IMR-90 (cell line): ENCODE results near the gene CAMK4. TPM values are rescaled to one million over a fixed set of nuclear protein-coding genes. Genes with fewer than 3 reads are reported as not detected.

Experiments
- ATAC-seq: fragments of 200-7000 bp; cut with Tn5 transposase; 2 replicates; pipeline ENCODE4 v1.9.1; 2020; ENCODE audit warnings: low read depth, mild to moderate bottlenecking, moderate library complexity
- BruUV-seq: library from RNA; stranded (reverse); fragments of 400-500 nt; replicated peaks from 2 replicates; lab custom pipeline; 2021; lab: Mats Ljungman, UMichigan
- CTCF ChIA-PET: fragments of 300-600 bp; formaldehyde crosslinking; extraction: SDS; loops from one replicate; lab custom pipeline; 2021; ENCODE audit warnings: antibody characterized with exemption; lab: Yijun Ruan, JAX
- POLR2A ChIA-PET: fragments of 300-600 bp; sonication (Branson Sonifier 250); formaldehyde crosslinking; loops from one replicate; lab custom pipeline; 2022; ENCODE audit warnings: antibody characterized with exemption; ENCODE audit not compliant: unreplicated experiment; lab: Charles Lee
- DNase-seq: peaks from one replicate; pipeline ENCODE4 v3.0.0; 2013
- H2AFZ ChIP-seq: replicated peaks from 2 replicates; pipeline ENCODE3; 2013; ENCODE audit warnings: low read length, mild to moderate bottlenecking; ENCODE audit not compliant: poor library complexity
- H2AK5ac ChIP-seq: 2 replicates; pipeline ENCODE4 v1.6.1; 2013; ENCODE audit warnings: low read depth, low read length, inconsistent platforms
- H2AK9ac ChIP-seq: replicated peaks from 2 replicates; pipeline ENCODE3; 2013; ENCODE audit warnings: mild to moderate bottlenecking, low read depth, low read length, moderate library complexity; ENCODE audit not compliant: poor library complexity
- H2BK120ac ChIP-seq: 2 replicates; pipeline ENCODE4 v1.6.1; 2013; ENCODE audit warnings: low read depth, low read length, inconsistent platforms
- H2BK15ac ChIP-seq: 3 replicates; pipeline ENCODE4 v1.6.1; 2013; ENCODE audit warnings: low read depth, low read length, inconsistent platforms
- H2BK20ac ChIP-seq: 2 replicates; pipeline ENCODE4 v1.6.1; 2013; ENCODE audit warnings: low read depth, mild to moderate bottlenecking, inconsistent platforms, low read length, moderate library complexity
- H2BK5ac ChIP-seq: 2 replicates; pipeline ENCODE4 v1.6.1; 2013; ENCODE audit warnings: mild to moderate bottlenecking, low read depth, low read length, inconsistent platforms; ENCODE audit not compliant: poor library complexity, severe bottlenecking
- H3K14ac ChIP-seq: replicated peaks from 2 replicates; pipeline ENCODE4 v1.6.1; 2013; ENCODE audit warnings: low read depth, low read length, inconsistent platforms
- H3K18ac ChIP-seq: 2 replicates; pipeline ENCODE4 v1.6.1; 2013; ENCODE audit warnings: low read depth, low read length, control low read depth
- H3K23ac ChIP-seq: 2 replicates; pipeline ENCODE4 v1.6.1; 2013; ENCODE audit warnings: low read depth, low read length, inconsistent platforms
- H3K27ac ChIP-seq: 2 replicates; pipeline ENCODE4 v1.5.1; 2013; ENCODE audit warnings: mild to moderate bottlenecking, control low read depth, low read length; ENCODE audit not compliant: insufficient read depth
- H3K27me3 ChIP-seq: 2 replicates; pipeline ENCODE4 v1.6.1; 2013; ENCODE audit warnings: low read length; ENCODE audit not compliant: control insufficient read depth, insufficient read depth
- H3K36me3 ChIP-seq: 2 replicates; pipeline ENCODE4 v1.6.1; 2013; ENCODE audit warnings: low read length, mixed read lengths; ENCODE audit not compliant: control insufficient read depth, insufficient read depth
- H3K4ac ChIP-seq: 2 replicates; pipeline ENCODE4 v1.6.1; 2013; ENCODE audit warnings: low read depth, low read length, inconsistent platforms
- H3K4me1 ChIP-seq: 2 replicates; pipeline ENCODE4 v1.6.1; 2013; ENCODE audit warnings: low read length, mixed read lengths; ENCODE audit not compliant: control insufficient read depth, insufficient read depth
- H3K4me2 ChIP-seq: 2 replicates; pipeline ENCODE4 v1.6.1; 2013; ENCODE audit warnings: low read depth, mild to moderate bottlenecking, control low read depth, low read length, moderate library complexity
- H3K4me3 ChIP-seq: 2 replicates; pipeline ENCODE4 v1.5.1; 2013; ENCODE audit warnings: low read depth, mild to moderate bottlenecking, control low read depth, low read length, moderate library complexity; ENCODE audit not compliant: insufficient read depth
- H3K56ac ChIP-seq: 2 replicates; pipeline ENCODE4 v1.6.1; 2013; ENCODE audit warnings: low read length, inconsistent platforms; ENCODE audit not compliant: insufficient read depth; ENCODE audit errors: extremely low read depth
- H3K79me1 ChIP-seq, 2 experiments: 2 replicates each; pipeline ENCODE4 v1.6.1; 2013; ENCODE audit warnings: low read length in 2 of 2, inconsistent platforms in 1 of 2, low read depth in 1 of 2
- H3K9ac ChIP-seq: 2 replicates; pipeline ENCODE4 v1.6.1; 2013; ENCODE audit warnings: low read depth, low read length, control low read depth
- H3K9me1 ChIP-seq: 2 replicates; pipeline ENCODE4 v1.6.1; 2013; ENCODE audit warnings: low read length, inconsistent platforms; ENCODE audit not compliant: insufficient read depth
- H3K9me3 ChIP-seq: 2 replicates; pipeline ENCODE4 v1.6.1; 2013; ENCODE audit warnings: low read length; ENCODE audit not compliant: control insufficient read depth, insufficient read depth
- H4K20me1 ChIP-seq: 2 replicates; pipeline ENCODE4 v1.6.1; 2013; ENCODE audit warnings: low read length, inconsistent platforms; ENCODE audit not compliant: insufficient read depth
- H4K5ac ChIP-seq: 2 replicates; pipeline ENCODE4 v1.6.1; 2013; ENCODE audit warnings: mild to moderate bottlenecking, low read depth, low read length, control low read depth
- H4K8ac ChIP-seq, 2 experiments: 2 replicates each; pipeline ENCODE4 v1.6.1; 2013; ENCODE audit warnings: low read depth in 2 of 2, low read length in 2 of 2, control low read depth in 1 of 2, inconsistent platforms in 1 of 2
- H4K91ac ChIP-seq: 2 replicates; pipeline ENCODE4 v1.6.1; 2013; ENCODE audit warnings: low read depth, low read length, inconsistent platforms; ENCODE audit not compliant: insufficient read depth
- FOS ChIP-seq: fragments of 150-350 bp; IDR thresholded peaks from 2 replicates; pipeline ENCODE4 v1.6.1; 2016; ENCODE audit warnings: low read depth, low read length
- NFE2L2 ChIP-seq: fragments of 150-350 bp; IDR thresholded peaks from 2 replicates; pipeline ENCODE4 v1.6.1; 2016; ENCODE audit warnings: low read depth, mild to moderate bottlenecking, low read length
- RFX5 ChIP-seq: IDR thresholded peaks from 2 replicates; pipeline ENCODE4 v1.8.0; 2012; ENCODE audit warnings: low read depth, mild to moderate bottlenecking, low read length, moderate library complexity
- WGBS, 2 experiments: methylation state at CpG; one replicate each; pipeline versions ENCODE4 v1.1.5 to v1.1.7; 2013; ENCODE audit warnings: missing lambda C conversion rate in 2 of 2; ENCODE audit not compliant: insufficient read length in 1 of 2; ENCODE audit errors: extremely low coverage in 2 of 2; 5-methylcytosine and 5-hydroxymethylcytosine counted together
- dilution Hi-C: fragments of 300-500 bp; cut with HindIII; formaldehyde crosslinking; loops from one replicate; pipeline ENCODE4 v1.14.3; 2018; ENCODE audit warnings: low sequenced_read_pairs; ENCODE audit not compliant: unreplicated experiment
- in situ Hi-C: fragments of 300-500 bp; cut with MboI; formaldehyde crosslinking; loops from 3 replicates; pipeline ENCODE4 v1.14.3; 2019; ENCODE audit warnings: low sequenced_read_pairs, inconsistent platforms, mixed read lengths
- intact Hi-C: fragments of 100-400 bp; cut with micrococcal nuclease; formaldehyde crosslinking; loops from 2 replicates; pipeline ENCODE4 v1.10.0; 2022
- polyA plus RNA-seq, 3 experiments: library from polyadenylated mRNA; depleted of rRNA; stranded (reverse); fragments of >200 nt; gene quantifications; 2 replicates each; pipeline ENCODE4 v1.2.3, GENCODE V29; 2012; ENCODE audit warnings: low replicate concordance in 1 of 3
- total RNA-seq: library from RNA; depleted of rRNA; stranded (reverse); fragments of >200 nt; gene quantifications from 2 replicates; pipeline ENCODE4 v1.2.3, GENCODE V29; 2012
- TF ChIP-seq, protein P1 (sequence below): fragments of 150-350 bp; IDR thresholded peaks from 2 replicates; pipeline ENCODE4 v1.6.1; 2016; ENCODE audit warnings: low read depth, mild to moderate bottlenecking, low read length, moderate library complexity, borderline replicate concordance

Gene CAMK4
- total and polyA plus RNA-seq, 2 of the 4 experiments (the other 2 are of a cell fraction) = 3.7 to 4.8 TPM

DNA sequence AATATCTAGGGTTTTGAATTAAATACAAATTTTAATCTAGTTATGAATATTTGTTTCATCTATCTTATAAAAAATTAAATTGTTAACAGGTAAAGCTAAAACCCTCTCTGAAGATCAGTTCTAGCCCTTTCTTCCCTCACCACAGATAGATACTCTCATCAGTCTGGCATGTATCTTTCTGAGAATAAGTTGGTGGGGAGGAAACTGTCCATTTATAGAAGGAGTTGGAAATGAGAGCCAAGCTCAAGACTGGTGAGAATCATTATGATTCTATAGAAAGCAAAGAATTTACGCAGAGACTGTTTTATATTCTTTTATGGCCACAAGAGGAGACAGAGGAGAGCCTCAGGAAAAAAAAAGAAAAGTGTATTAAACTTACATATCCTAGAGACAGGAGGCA lies 229.1 kb downstream of the CAMK4 start:
- peak; percentile 76 for ATAC-seq
- no peaks in the 10 kb centered on the region for H3K79me1 ChIP-seq
- no peak overlapping the region for H2BK15ac ChIP-seq
- H3K56ac ChIP-seq = no peak overlapping the region; the same call in 1 of the 2 replicates
- H4K8ac ChIP-seq = peak overlapping the region in 1 of 2 experiments; percentile 55; a peak in 2 of 4 replicates
- peak overlapping the region; percentile 52; the same call in 1 of the 2 replicates for H3K4ac ChIP-seq
- dilution Hi-C loops (no loop called here), intact Hi-C loops (no loop called here), in situ Hi-C loops (loop anchor here (25.0 kb wide), 1 partner anchor 691 kb away; no protein-coding TSS in a partner anchor)
- H3K36me3 ChIP-seq = no peaks in the 10 kb centered on the region
- H3K9ac ChIP-seq = 0 out of 2 replicates have a peak overlapping the region, but pooled peaks have one; percentile 2
- peak overlapping the region; percentile 55 for H2AFZ ChIP-seq
- CTCF ChIA-PET = no interaction called here
- H3K4me2 ChIP-seq = peak overlapping the region; percentile 77
- peak overlapping the region; percentile 42; the same call in 1 of the 2 replicates for H3K18ac ChIP-seq
- 0 out of 2 replicates have a peak overlapping the region, but pooled peaks have one; percentile 13 for H2AK5ac ChIP-seq
- H3K9me3 ChIP-seq = no peaks in the 10 kb centered on the region
- no peaks in the 10 kb centered on the region for H3K27me3 ChIP-seq
- TF ChIP-seq FOS (no peak), NFE2L2 (no peak), RFX5 (no peak)
- TF ChIP-seq, protein P1, sequence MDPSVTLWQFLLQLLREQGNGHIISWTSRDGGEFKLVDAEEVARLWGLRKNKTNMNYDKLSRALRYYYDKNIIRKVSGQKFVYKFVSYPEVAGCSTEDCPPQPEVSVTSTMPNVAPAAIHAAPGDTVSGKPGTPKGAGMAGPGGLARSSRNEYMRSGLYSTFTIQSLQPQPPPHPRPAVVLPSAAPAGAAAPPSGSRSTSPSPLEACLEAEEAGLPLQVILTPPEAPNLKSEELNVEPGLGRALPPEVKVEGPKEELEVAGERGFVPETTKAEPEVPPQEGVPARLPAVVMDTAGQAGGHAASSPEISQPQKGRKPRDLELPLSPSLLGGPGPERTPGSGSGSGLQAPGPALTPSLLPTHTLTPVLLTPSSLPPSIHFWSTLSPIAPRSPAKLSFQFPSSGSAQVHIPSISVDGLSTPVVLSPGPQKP = no peak
- no peak overlapping the region for H4K5ac ChIP-seq
- no CpG with 5 or more reads among the region's 1 CpG for WGBS, 2 experiments
- peak overlapping the region; percentile 42; the same call in 1 of the 2 replicates for H3K27ac ChIP-seq
- H2BK5ac ChIP-seq = peak overlapping the region; percentile 47
- no peaks in the 10 kb centered on the region; the same call in 1 of the 2 replicates for H3K9me1 ChIP-seq
- no TSS peak for BruUV-seq
- H3K14ac ChIP-seq = no peak overlapping the region; the same call in 1 of the 2 replicates
- no peaks in the 10 kb centered on the region for H3K4me1 ChIP-seq
- peak overlapping the region; percentile 41; the same call in 1 of the 2 replicates for H2BK120ac ChIP-seq
- H4K91ac ChIP-seq = peak overlapping the region; percentile 43; the same call in 1 of the 2 replicates
- POLR2A ChIA-PET = interaction anchor here (0.5 kb wide), 1 partner anchor 282 kb away, joined by 3 read pairs; no protein-coding TSS in a partner anchor
- H2BK20ac ChIP-seq = peak overlapping the region; percentile 22; the same call in 1 of the 2 replicates
- no peaks in the 10 kb centered on the region for H4K20me1 ChIP-seq
- no peak overlapping the region for H3K23ac ChIP-seq
- peak; percentile 55 for DNase-seq
- no peak overlapping the region for H3K4me3 ChIP-seq
- H2AK9ac ChIP-seq = no peak overlapping the region
